GM21825 (cell line): Measurements from ENCODE around the gene NARS2.
"Not testable (repeated sequence)": the region's sequence is repeated elsewhere in the genome, so short reads cannot be mapped to it uniquely, and the experiment has no call there.

Source experiments
- ATAC-seq: cut with Tn5 transposase; IDR thresholded peaks from one replicate; pipeline ENCODE4 v1.9.1; 2021; ENCODE audit warnings: mild to moderate bottlenecking, moderate library complexity; ENCODE audit not compliant: unreplicated experiment

NARS2 gene

GRCh38 chr11:78548911-78549590, 25.6 kb downstream of the NARS2 start:
- no peak for ATAC-seq

DNA sequence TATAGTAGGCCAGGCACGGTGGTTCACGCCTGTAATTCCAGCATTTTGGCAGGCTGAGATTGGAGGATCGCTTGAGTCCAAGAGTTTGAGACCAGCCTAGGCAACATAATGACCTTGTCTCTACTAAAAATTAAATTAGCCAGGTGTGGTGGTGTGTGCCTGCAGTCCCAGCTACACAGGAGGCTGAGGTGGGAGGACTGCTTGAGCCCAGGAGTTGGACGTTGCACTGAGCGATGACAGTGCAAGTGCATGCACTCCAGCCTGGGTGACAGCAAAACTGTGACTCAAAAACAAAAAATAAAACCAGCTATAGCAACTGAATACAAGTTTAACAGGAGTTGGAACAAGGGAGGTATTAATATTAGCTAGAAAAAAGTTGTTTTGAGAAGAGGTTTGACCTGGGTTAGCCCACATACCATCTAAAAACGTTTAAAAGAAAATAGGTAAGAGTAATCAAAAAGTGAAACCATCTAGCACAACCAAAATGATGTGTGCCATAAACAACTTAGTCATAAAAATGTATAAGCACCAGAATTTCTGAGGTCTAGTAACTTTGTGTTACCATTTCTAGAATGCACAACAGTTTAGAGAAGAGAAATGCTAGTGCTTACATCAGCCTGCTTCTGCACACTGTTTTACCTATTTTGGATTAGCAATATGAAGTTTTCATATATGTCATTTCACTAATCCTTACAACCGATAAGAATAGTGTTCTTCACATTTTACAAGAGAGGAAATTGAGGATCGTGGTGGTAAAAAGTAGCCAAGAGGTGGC, 26.5 kb downstream of the NARS2 start:
- no peak for ATAC-seq

DNA sequence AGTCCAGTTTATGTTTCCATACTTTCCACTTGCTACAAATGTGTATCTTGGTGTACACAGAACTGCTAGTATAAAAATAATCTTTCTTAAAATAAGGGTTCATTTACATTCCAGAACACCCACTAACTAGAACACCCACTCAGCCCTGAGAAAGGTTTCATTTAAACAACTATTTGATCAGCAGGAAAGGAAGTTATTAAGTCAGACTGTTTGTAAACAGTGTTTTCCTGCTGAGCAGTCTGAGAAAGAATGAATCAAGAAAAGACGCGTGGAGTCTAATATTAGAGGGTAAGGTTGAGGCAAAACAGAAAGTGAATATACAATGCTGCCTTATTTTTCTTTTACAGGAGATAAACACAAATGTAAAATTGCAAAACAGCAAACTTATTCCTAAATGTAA, 32.7 kb downstream of the NARS2 start:
- ATAC-seq = peak; percentile 57

- no peak for ATAC-seq
These were observed 33.1 kb downstream of the NARS2 start for GRCh38 chr11:78541537-78541936.

DNA sequence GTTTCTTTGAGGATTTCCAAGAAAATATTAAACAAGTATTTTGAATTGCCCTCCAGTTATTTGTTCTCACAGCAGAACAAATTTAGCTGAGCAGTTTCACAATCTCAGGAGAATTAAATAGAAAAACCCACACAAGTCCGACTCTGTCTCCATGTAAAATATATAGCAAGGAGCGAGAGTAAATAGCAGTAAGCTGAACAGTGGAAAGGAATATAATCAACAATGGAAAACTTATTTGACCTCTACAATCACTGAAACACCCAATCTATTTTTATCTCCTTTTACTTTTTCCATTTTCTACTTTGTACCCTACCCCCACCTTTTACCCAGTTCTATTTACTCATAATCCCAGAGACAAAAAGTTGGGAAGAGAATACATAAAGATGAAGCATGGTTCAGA, 34.4 kb downstream of the NARS2 start:
- no peak for ATAC-seq

DNA sequence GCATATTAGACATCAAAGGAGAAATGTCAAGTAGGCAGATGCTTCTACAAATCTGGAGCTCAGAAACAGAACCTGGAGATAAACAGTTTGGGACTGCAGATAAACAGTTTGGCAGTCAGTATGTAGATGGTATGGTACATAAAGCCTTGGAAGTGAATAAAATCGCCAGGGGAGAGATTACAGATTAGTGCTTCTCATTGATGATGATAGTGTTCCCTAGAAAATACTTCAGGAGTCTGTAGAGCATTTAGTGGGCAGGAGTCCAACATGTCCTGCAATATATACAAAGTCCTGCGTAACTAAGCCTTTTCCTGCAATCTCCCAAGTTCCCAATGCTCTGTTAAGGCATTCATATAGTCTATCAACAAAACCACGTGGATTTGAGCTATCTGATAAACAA, 35.2 kb downstream of the NARS2 start:
- no peak for ATAC-seq

DNA sequence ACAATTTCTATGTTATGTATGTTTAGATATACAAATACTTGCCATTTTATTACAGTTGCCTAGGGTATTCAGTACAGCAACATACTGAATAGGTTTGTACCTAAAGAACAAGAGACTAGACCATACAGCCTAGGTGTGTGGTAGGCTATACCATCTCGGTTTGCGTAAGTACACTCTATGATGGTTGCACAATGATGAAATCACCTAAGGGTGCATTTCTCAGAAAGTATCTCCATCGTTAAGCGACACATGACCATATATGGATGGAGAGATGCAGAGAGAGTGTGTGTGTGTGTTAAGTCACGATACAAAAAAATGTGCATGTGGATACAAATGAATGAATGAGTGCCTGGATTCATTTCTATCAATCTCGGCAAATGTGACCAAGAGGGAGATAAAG, 37.7 kb downstream of the NARS2 start:
- ATAC-seq = no peak

GRCh38 chr11:78535920-78536319, 38.7 kb downstream of the NARS2 start:
- no peak for ATAC-seq

DNA sequence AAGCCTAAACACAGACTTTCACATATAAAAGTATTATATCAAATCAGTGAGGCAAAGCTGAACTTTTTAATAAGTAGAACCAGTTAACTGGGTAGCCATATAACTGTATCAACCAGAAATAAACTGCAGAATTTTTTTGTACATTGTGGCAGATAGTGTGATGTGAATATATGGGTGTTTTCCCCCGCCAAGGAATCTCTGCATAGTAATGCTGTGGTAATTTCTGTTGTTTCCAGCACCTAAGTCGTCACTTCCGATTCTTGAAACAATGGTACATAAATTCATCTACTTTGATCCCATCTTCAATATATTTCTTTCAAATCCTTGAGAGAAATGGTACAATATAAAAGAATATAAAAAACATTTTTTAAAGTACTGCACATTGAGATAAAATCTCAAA, 39.6 kb downstream of the NARS2 start:
- ATAC-seq = no peak

GRCh38 chr11:78533399-78533798, 41.3 kb downstream of the NARS2 start:
- peak; percentile 70 for ATAC-seq

DNA sequence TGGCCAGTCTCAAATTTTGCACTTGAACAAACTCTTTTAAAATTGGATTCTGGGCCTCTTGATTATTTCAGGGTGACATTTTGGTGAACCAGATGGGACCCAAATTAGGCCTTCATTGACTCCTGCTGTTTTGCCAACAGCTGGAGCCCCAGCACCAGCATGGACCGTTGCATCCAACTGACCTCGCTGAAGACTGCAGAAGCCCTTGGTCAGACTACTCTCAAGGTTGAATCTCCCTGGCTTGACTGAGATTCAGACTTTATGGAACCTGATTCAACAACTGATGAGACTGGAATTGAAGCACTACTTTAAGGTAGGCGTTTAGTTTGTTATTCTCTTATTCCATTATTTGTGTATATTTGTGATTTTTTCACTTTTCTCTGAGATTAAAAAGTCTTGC, 41.7 kb downstream of the NARS2 start:
- peak; percentile 33 for ATAC-seq

GRCh38 chr11:78526497-78527146, 48.0 kb downstream of the NARS2 start:
- ATAC-seq = no peak

GRCh38 chr11:78525720-78526119, 48.9 kb downstream of the NARS2 start:
- ATAC-seq = no peak

DNA sequence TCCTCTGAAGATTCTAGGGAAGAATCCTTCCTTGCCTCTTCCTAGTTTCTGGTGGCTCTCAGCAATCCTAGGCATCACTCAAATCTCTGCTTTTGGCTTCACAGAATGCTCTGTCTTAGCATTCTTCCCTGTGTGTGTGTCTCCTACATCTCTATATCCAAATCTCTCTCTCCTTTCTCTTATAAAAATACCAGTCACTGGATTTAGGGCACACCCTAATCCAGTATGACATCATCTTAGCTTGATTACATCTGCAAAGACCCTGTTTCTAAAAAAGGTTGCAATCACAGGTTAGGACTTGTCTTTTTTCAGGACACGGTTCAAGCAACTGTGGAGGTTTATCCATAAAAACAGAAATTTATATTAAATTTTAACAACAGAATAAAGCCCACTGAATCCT, 54.4 kb downstream of the NARS2 start:
- no peak for ATAC-seq

DNA sequence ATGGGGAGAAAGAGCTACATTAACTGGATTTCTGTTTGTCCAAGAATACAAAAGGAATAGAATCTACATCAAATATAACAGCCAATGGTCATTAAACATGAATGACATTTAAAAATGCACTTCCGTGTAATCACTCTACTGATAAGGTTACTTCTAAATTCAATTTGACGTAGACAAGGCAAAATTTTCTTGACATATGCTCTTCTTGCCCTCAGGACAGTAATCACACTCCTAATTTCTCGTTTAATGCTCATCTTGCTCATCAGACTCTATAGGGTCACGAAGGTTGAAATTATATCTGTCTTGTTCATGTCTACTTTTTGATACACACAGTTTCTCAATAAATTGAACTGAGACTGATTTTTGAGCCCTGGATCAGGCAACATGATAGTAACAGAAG, 58.4 kb downstream of the NARS2 start:
- ATAC-seq = no peak

DNA sequence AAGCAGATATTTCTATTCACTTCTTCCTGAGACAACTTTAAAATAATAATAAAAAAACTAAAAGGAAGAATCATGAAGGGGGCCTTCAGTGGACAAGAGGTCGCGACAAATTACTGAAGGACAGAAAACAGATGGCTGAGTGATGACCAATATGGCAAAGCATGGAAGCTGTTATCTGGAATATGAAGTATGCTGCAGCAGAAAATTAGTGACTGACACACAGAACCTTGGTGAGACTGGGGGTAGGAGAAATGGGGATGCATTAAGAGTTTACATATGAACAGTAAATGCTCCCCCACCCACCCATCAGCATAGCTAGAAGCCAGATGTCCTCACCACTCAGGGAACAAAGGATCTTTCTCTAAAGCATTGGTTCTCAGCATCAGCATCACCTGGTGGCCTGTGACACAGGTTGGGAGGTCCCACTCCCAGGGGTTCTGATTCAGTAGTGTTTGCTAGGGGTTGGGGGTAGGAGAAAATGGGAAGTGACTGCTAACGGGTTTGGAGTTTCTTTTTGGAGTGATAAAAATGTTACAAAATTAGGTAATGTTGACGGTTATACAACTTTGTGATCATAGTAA, 59.7 kb downstream of the NARS2 start:
- no peak for ATAC-seq

- not testable (repeated sequence) for ATAC-seq
These were observed 61.6 kb downstream of the NARS2 start for GRCh38 chr11:78513085-78513484.

DNA sequence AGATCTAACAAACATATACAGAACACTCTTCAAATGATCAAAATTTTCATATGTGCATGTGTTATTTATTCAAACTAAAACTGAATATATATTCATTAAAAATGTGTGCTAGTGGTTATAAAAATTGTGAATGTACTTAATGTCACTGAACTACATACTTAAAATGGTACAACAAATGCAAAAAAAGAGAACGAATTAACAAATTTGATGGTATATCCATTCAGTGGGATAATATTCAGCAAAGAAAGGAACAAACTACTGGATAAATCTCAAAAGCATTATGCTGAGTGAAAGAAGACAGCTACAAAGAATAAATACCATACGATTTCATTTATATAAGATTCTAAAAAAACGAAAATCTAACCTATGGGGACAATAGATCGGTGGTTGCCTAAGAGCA, 64.1 kb downstream of the NARS2 start:
- ATAC-seq = no peak

DNA sequence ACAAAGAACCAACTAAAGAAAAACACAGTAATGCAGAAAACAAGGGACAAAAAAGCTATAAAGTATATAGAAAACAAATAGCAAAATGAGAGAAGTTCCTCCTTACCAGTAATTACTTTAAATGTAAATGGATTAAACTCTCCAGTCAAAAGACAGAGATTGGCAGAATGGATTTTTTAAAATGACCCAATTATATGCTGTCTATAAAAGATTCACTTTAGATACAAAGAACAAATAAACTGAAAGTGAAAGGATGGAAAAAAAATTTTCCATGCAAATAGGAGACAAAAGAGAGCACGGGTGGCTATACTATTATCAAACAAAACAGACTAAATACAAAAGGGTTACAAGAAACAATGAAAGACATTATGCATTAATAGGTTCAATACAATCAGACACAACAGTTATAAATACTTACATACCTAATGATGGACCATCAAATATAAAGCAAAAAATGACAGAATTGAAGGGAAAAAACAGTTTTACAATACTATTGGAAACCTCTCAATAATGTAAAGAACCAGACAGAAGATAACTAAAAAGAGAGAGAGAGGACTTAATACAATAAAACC, 64.6 kb downstream of the NARS2 start:
- no peak for ATAC-seq

DNA sequence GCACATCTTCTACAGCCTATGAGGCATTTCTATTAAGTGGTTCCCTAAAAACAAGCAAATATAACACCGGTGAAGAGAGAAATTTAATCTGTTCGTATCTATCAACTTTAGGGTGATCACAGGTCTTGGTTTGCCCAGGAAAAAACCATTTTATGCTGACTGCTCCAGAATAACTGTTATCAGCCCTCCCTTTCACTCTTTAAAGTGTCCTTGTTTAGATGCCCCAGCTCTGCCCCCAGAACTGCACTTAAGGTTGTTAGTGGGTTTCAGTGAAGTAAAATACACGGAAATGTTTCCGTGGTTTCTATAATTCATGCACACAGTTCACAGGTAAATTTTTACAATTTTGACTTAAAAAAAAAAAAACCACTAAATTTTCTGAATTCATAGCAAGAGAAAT, 70.0 kb downstream of the NARS2 start:
- no peak for ATAC-seq

- ATAC-seq = no peak
These were observed 70.5 kb downstream of the NARS2 start for GRCh38 chr11:78504181-78504580.
